NCI-H526 (cell line): Measurements from ENCODE around the gene ASZ1.
"Not testable (repeated sequence)": the region's sequence is repeated elsewhere in the genome, so short reads cannot be mapped to it uniquely, and the experiment has no call there.

ENCODE experiments used
- DNase-seq, 2 experiments: peaks; one replicate each; lab custom pipeline; 2025; lab: John Stamatoyannopoulos, UW

Gene ASZ1

GRCh38 chr7:117427258-117427701, at the start of gene ASZ1:
Gene ASZ1, minus strand, starts transcription at chr7:117427493. Its CDS starts 33 bp downstream, at chr7:117427460.
- no peak for DNase-seq

- no peak for DNase-seq
These were observed 49.4 kb upstream of the ASZ1 start for GRCh38 chr7:117476557-117477215.

- no peak for DNase-seq
These were observed 45.0 kb upstream of the ASZ1 start for GRCh38 chr7:117472335-117472734.

GRCh38 chr7:117470777-117471176, 43.5 kb upstream of the ASZ1 start:
- DNase-seq, result no peak

GRCh38 chr7:117468174-117468573, 40.9 kb upstream of the ASZ1 start:
- DNase-seq, result no peak

GRCh38 chr7:117460815-117461214, 33.5 kb upstream of the ASZ1 start:
- DNase-seq, result not testable (repeated sequence)

- no peak for DNase-seq
These were observed 32.4 kb upstream of the ASZ1 start for GRCh38 chr7:117459735-117460134.

- DNase-seq, result peak; percentile 17 to 36
These were observed 31.8 kb upstream of the ASZ1 start for GRCh38 chr7:117458977-117459583.

GRCh38 chr7:117448655-117449054, 21.4 kb upstream of the ASZ1 start:
- no peak for DNase-seq

GRCh38 chr7:117446220-117446815, 19.0 kb upstream of the ASZ1 start:
- DNase-seq, result no peak

- DNase-seq, result no peak
These were observed 17.9 kb upstream of the ASZ1 start for GRCh38 chr7:117445206-117445605.

GRCh38 chr7:117444646-117445045, 17.4 kb upstream of the ASZ1 start:
- no peak for DNase-seq

- no peak for DNase-seq
These were observed 8.3 kb upstream of the ASZ1 start for GRCh38 chr7:117435475-117436043.

- DNase-seq, result no peak
These were observed 3.0 kb downstream of the ASZ1 start for GRCh38 chr7:117424090-117424829.

- not testable (repeated sequence) for DNase-seq
These were observed 12.7 kb downstream of the ASZ1 start for GRCh38 chr7:117414591-117414990.

GRCh38 chr7:117412946-117413559, 14.2 kb downstream of the ASZ1 start:
- no peak for DNase-seq

- no peak for DNase-seq
These were observed 14.9 kb downstream of the ASZ1 start for GRCh38 chr7:117412390-117412789.

GRCh38 chr7:117411539-117411938, 15.8 kb downstream of the ASZ1 start:
- no peak for DNase-seq

- DNase-seq, result no peak
These were observed 18.5 kb downstream of the ASZ1 start for GRCh38 chr7:117408831-117409230.

GRCh38 chr7:117405519-117405918, 21.8 kb downstream of the ASZ1 start:
- DNase-seq, result no peak

GRCh38 chr7:117403737-117404136, 23.6 kb downstream of the ASZ1 start:
- DNase-seq, result no peak

GRCh38 chr7:117402109-117402508, 25.2 kb downstream of the ASZ1 start:
- no peak for DNase-seq
